Gastrocnemius medialis (tissue), 4 donors: ENCODE data around the gene ZNHIT1.
"Not testable (repeated sequence)": the region's sequence is repeated elsewhere in the genome, so short reads cannot be mapped to it uniquely, and the experiment has no call there.

Experiments used
- CTCF ChIP-seq, 5 experiments: fragments of 450-650 bp in 3 of 5; fragments of 200-600 bp in 2 of 5; sonication (generic) in 2 of 5; IDR thresholded peaks in 4 of 5; conservative IDR thresholded peaks in 1 of 5; 1 replicate in 4 of 5; 2 replicates in 1 of 5; pipeline ENCODE4 v1.5.1; 2016 to 2019; ENCODE audit warnings: antibody characterized with exemption in 5 of 5, mild to moderate bottlenecking in 3 of 5, moderate library complexity in 3 of 5
- POLR2A ChIP-seq, 2 donors: fragments of 450-650 bp; IDR thresholded peaks; one replicate each; pipeline ENCODE4 v1.6.1; 2017; ENCODE audit warnings: antibody characterized with exemption in 2 of 2, mild to moderate bottlenecking in 2 of 2, moderate library complexity in 2 of 2

DNA sequence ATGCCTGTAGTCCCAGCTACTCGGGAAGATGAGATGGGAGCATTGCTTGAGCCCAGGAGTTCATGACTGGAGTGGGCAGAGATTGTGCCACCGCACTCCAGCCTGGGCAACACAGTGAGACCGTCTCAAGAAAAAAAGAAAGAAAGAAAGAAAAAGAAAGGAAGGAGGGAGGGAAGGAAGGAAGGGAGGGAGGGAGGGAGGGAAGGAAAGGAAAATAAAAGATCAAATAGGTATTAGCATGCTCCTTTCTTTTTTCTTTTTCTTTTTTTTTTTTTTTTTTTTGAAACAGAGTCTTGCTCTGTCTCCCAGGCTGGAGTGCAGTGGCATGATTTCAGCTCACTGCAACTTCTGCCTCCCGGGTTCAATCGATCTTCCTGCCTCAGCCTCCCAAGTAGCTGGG, 35.2 kb downstream of the ZNHIT1 start:
- TF ChIP-seq CTCF (IDR thresholded peaks at IDR 0.05 in 4 of 5, conservative IDR thresholded peaks at IDR 0.05 in 1 of 5); POLR2A (IDR thresholded peaks at IDR 0.05): not testable (repeated sequence)
